Activated naive CD4-positive, alpha-beta T cell treated with anti-CD3 and anti-CD28 coated beads for 36 hours (primary cell): Measurements from ENCODE around the gene CRYBB1. TPM values are rescaled to one million over a fixed set of nuclear protein-coding genes. Genes with fewer than 3 reads are reported as not detected.

ENCODE experiments used
- CTCF ChIA-PET: fragments of 350-600 bp; sonication (Branson Sonifier 250); formaldehyde crosslinking; loops from one replicate; lab custom pipeline; 2021; ENCODE audit warnings: antibody characterized with exemption; lab: Charles Lee
- DNase-seq: peaks from one replicate; pipeline ENCODE4 v3.0.0-alpha.2; 2020
- H3K27ac Mint-ChIP-seq: one replicate; pipeline ENCODE4 v1.8.0; 2021; ENCODE audit warnings: mild to moderate bottlenecking, mixed read lengths
- H3K27me3 Mint-ChIP-seq: one replicate; pipeline ENCODE4 v1.8.0; 2021; ENCODE audit warnings: low read depth, mixed read lengths
- H3K36me3 Mint-ChIP-seq: one replicate; pipeline ENCODE4 v1.8.0; 2021; ENCODE audit warnings: low read depth, mixed read lengths
- H3K4me1 Mint-ChIP-seq: one replicate; pipeline ENCODE4 v1.8.0; 2021; ENCODE audit warnings: low read depth, mixed read lengths
- H3K4me3 Mint-ChIP-seq: one replicate; pipeline ENCODE4 v1.8.0; 2021; ENCODE audit warnings: mild to moderate bottlenecking, moderate library complexity, mixed read lengths
- H3K9me3 Mint-ChIP-seq: one replicate; pipeline ENCODE4 v1.8.0; 2021; ENCODE audit warnings: mixed read lengths
- intact Hi-C: fragments of 100-400 bp; cut with micrococcal nuclease; formaldehyde crosslinking; loops from one replicate; pipeline ENCODE4 v1.15.1; 2023
- total RNA-seq, 2 experiments: library from RNA; stranded (reverse); gene quantifications; one replicate each; pipeline ENCODE4 v1.2.3, GENCODE V29; 2021

The CRYBB1 gene
- total RNA-seq, 2 experiments from 2014 or later = not detected

DNA sequence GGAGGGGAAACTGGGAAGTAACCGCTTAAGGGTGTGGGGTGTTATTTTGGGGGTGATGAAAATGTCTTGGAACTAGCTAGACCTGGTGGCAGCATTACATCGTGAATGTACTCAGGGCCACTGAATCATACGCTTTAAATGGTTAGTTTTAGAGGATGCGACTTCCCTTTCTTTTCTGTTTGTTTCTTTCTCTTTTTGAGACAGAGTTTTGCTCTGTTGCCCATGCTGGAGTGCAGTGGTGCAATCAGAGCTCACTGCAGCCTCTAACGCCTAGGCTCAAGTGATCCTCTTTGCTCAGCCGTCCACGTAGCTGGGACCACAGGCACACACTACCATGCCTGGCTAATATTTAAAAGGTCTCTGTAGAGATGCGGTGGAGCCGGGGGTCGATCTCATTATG is 34.0 kb upstream of the CRYBB1 start:
- CTCF ChIA-PET = interaction anchor here (1.0 to 2.8 kb wide), 3 partner anchors 14 to 150 kb away, joined by 3 to 10 read pairs (median 5); no protein-coding TSS in a partner anchor
- Mint-ChIP-seq H3K27me3 (peaks cover 5% of the 10 kb centered on the region), H3K27ac (no peak overlapping the region), H3K4me3 (no peak overlapping the region), H3K36me3 (no peaks in the 10 kb centered on the region), H3K9me3 (no peaks in the 10 kb centered on the region), H3K4me1 (peaks cover 28% of the 10 kb centered on the region)
- intact Hi-C loops = no loop called here
- no peak for DNase-seq

DNA sequence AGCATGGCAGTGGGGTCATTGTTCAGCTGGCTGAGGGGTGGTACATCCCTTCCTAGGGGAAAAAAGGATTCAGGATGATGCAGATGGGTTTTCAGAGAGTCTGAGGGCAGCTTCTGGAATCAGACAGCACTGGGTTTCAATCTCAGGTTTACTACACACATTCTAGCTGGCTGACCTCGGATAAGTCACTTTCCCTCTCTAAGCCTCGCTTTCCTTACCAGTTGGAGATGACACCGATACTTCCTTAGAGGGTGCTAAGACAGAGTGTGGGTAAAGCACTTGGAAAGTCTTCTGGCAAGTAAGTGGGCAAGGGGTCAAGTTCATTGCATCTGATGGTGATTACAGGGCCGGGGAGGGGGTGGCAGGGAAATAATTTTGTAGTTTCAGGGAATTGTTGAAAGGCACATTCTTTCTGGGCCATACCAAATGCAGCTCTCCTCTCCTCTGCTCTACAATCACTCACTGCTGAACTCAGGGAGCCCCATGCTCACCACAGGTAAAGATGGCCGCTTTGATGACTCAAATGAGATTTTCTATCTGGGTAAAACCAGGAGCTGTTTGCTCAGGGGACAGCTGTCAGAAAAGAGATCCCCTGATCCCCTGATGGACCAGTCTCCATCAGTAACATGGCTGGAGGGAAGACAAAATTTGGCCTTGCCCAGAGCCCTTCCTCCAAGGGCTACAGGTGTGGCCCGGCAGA is 33.0 kb upstream of the CRYBB1 start:
- peaks cover 5% of the 10 kb centered on the region for H3K27me3 Mint-ChIP-seq
- H3K9me3 Mint-ChIP-seq = no peaks in the 10 kb centered on the region
- H3K4me1 Mint-ChIP-seq = peaks cover 28% of the 10 kb centered on the region
- peak; percentile 47 for DNase-seq
- H3K27ac Mint-ChIP-seq = no peak overlapping the region
- intact Hi-C loops = no loop called here
- no peaks in the 10 kb centered on the region for H3K36me3 Mint-ChIP-seq
- CTCF ChIA-PET = interaction anchor here (0.8 to 2.8 kb wide), 4 partner anchors 14 to 169 kb away, joined by 3 to 10 read pairs (median 4); no protein-coding TSS in a partner anchor
- no peak overlapping the region for H3K4me3 Mint-ChIP-seq

DNA sequence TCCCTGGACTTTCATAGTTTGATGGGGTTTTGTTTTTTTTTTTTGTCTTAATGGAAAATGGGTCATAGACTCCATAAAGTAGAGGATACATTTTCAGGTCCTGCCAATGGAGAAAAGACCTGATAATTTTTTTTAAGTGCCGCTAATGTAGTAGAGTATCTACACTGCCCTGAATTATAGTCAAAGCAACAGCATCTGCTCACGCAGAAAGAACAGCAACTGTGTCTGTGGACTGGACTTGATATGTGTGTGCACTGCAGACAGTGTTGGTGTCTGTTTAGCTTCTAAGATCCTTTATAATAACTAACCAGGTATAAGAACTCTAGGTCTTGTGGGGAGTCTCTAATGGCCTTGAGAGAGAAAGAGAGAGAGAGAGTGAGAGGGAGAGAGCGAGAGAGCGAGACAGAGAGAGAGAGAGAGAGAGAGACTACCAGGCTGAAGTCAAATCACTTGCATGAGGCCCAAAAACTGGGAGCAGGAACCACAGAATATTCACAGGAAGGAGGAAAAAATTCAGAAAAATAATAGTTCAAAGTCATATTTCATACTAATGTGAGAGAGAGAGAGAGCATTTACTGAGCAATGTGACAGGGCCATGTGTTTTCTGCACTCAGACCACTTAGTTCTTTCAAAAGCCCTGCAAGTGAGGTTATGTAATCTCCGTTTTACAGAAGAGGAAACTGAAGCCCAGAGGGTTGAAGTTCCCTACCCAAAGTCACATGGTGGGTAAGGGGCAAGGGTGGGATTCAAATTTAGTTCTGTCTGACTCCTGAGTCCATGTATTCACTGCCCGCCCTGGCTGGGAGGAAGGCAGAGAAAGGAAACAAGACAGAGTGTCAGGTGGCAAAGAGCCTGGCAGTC is 30.9 kb upstream of the CRYBB1 start:
- no peaks in the 10 kb centered on the region for H3K36me3 Mint-ChIP-seq
- no peak overlapping the region for H3K4me3 Mint-ChIP-seq
- intact Hi-C loops = no loop called here
- no peak for DNase-seq
- H3K4me1 Mint-ChIP-seq = peaks cover 45% of the 10 kb centered on the region
- no peaks in the 10 kb centered on the region for H3K9me3 Mint-ChIP-seq
- peaks cover 5% of the 10 kb centered on the region for H3K27me3 Mint-ChIP-seq
- H3K27ac Mint-ChIP-seq = peak overlapping the region; percentile 0
- CTCF ChIA-PET = no interaction called here

DNA sequence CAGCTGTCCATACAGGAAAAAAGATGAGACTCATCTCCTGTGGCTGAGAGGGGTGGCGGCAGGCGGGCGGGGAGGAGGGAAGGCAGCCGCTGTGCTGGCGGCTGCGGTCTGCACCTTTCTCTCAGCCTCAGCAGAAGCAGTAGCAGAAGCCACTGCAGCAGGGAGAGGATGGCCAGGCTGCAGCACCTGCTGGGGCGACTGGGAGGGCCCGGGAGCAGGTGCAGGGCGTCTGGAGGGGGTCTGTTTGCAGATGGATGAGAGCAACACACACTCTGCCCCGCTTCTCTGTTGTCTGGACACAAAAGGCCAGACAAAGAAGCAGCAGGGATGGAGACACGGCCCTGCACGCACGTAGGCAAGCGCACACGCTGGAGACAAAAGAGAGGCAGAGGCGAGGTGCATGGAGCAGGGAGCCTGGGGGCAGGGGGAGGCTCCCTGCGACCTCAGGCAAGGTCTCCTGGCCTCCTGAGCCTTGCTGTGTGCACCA is 30.2 kb upstream of the CRYBB1 start:
- H3K27me3 Mint-ChIP-seq = peaks cover 5% of the 10 kb centered on the region
- peaks cover 52% of the 10 kb centered on the region for H3K4me1 Mint-ChIP-seq
- intact Hi-C loops = no loop called here

DNA sequence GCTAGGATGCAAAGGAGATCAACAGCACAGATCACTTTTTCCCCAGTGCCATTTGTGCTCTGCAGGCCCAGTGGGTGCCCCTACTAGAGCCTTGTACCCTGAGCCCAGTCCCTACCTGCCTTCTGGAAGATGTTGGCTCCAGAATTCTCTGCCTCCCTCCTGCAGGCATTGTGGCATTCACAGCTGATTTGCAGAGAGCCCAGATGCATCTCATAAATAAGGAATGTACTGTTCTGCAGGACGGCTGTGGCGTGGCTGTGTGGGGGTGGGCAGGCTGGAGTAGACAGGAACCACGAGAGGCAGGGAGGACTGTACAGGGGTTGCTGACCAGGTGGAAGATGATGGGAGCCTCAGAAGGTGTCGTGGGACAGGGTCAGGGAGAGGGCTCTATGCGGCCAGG is 28.3 kb upstream of the CRYBB1 start:
- peaks cover 5% of the 10 kb centered on the region for H3K27me3 Mint-ChIP-seq
- DNase-seq = no peak
- intact Hi-C loops = no loop called here
- CTCF ChIA-PET = no interaction called here
- no peak overlapping the region for H3K27ac Mint-ChIP-seq
- H3K9me3 Mint-ChIP-seq = no peaks in the 10 kb centered on the region
- no peaks in the 10 kb centered on the region for H3K36me3 Mint-ChIP-seq
- H3K4me1 Mint-ChIP-seq = peaks cover 65% of the 10 kb centered on the region
- H3K4me3 Mint-ChIP-seq = no peak overlapping the region

More for the DNA sequence above, 30.2 kb upstream of the CRYBB1 start:
- H3K27ac Mint-ChIP-seq = no peak overlapping the region
- DNase-seq = peak; percentile 54
- no peaks in the 10 kb centered on the region for H3K9me3 Mint-ChIP-seq
- no peaks in the 10 kb centered on the region for H3K36me3 Mint-ChIP-seq
- CTCF ChIA-PET = no interaction called here
- H3K4me3 Mint-ChIP-seq = no peak overlapping the region

DNA sequence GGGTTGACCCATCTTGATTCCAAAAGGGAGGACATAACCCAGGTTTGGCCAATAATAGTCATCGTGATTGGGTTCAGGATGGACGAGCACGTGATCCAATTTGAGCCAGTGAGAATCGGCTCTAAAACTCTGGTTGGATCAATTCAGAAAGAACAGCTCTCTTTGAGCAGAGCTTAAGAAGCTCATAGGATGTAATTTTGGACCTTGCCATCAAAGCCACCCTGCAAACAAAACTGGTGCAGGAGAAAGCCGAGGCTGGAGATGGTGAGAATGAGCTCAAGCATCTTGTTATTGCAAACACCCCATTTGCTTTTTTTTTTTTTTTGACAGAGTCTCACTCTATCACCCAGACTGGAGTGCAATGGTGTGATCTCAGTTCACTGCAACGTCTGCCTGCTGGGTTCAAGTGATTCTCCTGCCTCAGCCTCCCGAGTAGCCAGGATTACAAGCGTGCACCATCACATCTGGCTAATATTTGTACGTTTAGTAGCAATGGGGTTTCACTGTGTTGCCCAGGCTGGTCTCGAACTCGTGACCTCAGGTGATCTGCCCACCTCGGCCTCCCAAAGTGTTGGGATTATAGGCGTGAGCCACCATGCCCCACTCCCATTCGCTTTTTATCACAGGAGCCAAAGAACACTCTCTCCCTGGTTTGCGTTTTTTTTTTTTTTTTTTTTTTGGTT is 25.7 kb upstream of the CRYBB1 start:
- Mint-ChIP-seq H3K4me3 (peak overlapping the region; percentile 60), H3K9me3 (no peaks in the 10 kb centered on the region), H3K4me1 (peaks cover 61% of the 10 kb centered on the region), H3K27ac (peak overlapping the region; percentile 95), H3K36me3 (no peaks in the 10 kb centered on the region), H3K27me3 (peaks cover 5% of the 10 kb centered on the region)
- CTCF ChIA-PET = interaction anchor here (0.6 to 1.4 kb wide), 8 partner anchors 17 to 207 kb away, joined by 3 to 7 read pairs (median 4); no protein-coding TSS in a partner anchor
- DNase-seq = peak; percentile 25
- intact Hi-C loops = loop anchor here (1.0 to 2.0 kb wide), 4 partner anchors 15 to 279 kb away; no protein-coding TSS in a partner anchor

DNA sequence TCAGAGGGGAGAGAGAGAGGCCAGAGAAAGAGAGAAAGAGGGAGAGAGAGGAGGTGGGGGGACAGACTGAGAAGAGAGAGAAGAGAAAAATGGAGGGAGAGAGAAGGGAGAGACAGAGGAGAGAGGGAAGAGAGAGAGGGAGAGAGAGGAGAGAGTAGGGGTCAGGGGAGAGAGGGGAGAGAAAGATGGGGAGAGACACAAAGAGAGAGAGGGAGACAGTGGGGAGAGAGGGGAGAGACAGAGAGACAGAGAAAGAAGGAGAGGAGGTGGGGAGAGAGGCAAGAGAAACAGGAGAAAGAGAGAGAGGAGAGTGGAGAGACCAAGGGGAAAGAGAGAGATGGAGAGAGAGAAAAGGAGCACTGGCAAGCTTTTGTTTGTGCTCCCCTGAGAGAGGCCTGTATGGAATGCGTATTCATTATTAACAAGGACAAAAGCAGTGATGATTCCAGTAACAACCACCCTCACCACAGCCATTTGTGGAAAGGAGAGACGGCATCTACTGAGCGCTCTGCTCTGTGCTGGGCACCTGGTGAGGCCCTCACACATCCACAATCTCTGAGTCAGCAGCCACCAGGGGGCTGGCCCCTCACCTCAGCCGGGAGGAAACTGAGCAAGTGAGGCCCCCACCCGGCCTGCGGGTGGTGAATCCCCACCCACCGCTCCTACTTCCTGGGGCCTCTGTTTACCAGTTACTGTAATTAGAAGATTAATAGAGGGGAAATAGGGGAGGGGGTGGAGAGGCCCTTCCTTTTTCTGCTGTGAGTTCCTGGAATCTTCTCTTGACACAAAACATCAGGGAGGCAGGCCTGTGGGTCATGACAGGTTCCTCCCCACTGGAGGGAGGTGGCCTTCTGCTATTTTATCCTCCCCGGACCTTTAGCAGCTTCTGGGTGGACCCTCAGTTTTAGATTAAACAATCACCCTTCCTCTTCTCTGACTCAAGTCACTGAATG is 24.9 kb upstream of the CRYBB1 start:
- peak overlapping the region; percentile 95 for H3K27ac Mint-ChIP-seq
- peaks cover 52% of the 10 kb centered on the region for H3K4me1 Mint-ChIP-seq
- peaks cover 8% of the 10 kb centered on the region for H3K27me3 Mint-ChIP-seq
- peak; percentile 96 for DNase-seq
- H3K36me3 Mint-ChIP-seq = no peaks in the 10 kb centered on the region
- no peaks in the 10 kb centered on the region for H3K9me3 Mint-ChIP-seq
- intact Hi-C loops = loop anchor here (1.0 to 2.0 kb wide), 6 partner anchors 16 to 278 kb away; partner anchors contain the start of gene TPST2
- CTCF ChIA-PET = interaction anchor here (0.6 to 1.5 kb wide), 13 partner anchors 14 to 276 kb away, joined by 3 to 6 read pairs (median 3); partner anchors contain the start of gene TPST2
- H3K4me3 Mint-ChIP-seq = peak overlapping the region; percentile 60

DNA sequence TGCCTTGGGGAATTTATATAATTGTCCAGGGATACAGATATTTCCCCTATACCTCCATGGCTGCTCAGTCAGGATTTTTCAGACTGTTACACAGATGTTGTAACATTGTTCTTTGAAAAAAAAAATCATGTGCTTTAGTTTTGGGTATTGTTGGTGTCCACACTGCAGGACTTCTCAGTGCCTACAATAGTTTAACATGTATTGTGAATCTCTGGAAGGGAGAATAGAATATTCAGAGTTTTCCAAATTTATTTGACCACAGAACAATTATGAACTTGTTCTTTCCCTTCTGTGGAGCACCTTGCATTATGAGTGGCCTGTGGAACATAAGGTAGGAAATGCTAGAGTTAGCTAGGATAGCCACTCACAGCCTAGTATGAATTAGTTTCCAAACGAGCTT is 18.5 kb upstream of the CRYBB1 start:
- H3K36me3 Mint-ChIP-seq = no peaks in the 10 kb centered on the region
- H3K4me1 Mint-ChIP-seq = peaks cover 5% of the 10 kb centered on the region
- H3K27ac Mint-ChIP-seq = no peak overlapping the region
- CTCF ChIA-PET = interaction anchor here (0.7 kb wide), 1 partner anchor 28 kb away, joined by 3 read pairs; no protein-coding TSS in a partner anchor
- no peak for DNase-seq
- no peaks in the 10 kb centered on the region for H3K9me3 Mint-ChIP-seq
- H3K4me3 Mint-ChIP-seq = no peak overlapping the region
- intact Hi-C loops = no loop called here
- H3K27me3 Mint-ChIP-seq = peaks cover 3% of the 10 kb centered on the region

DNA sequence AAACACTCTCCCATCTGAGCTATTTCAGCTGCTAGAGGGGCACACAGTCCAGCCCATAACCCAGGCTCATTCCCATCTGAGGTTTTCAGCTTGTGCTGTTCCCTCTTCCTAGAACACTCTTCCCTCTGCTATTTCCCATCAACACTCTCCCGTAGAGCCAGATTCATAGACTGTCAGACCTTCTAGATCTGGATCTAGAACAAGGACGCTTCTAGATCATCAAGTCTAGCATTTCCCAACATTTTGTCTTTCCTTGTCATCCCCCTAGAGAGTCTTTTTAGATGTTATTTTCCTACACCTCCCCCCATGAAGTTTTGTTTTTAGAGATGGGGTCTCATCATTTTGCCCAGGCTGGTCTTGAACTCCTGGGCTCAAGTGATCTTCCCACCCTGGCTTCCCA is 17.3 kb upstream of the CRYBB1 start:
- no peak for DNase-seq
- intact Hi-C loops = no loop called here
- Mint-ChIP-seq H3K27ac (no peak overlapping the region), H3K4me3 (no peak overlapping the region), H3K4me1 (peaks cover 4% of the 10 kb centered on the region), H3K36me3 (no peaks in the 10 kb centered on the region), H3K9me3 (peaks cover 3% of the 10 kb centered on the region), H3K27me3 (peaks cover 3% of the 10 kb centered on the region)
- CTCF ChIA-PET = no interaction called here

DNA sequence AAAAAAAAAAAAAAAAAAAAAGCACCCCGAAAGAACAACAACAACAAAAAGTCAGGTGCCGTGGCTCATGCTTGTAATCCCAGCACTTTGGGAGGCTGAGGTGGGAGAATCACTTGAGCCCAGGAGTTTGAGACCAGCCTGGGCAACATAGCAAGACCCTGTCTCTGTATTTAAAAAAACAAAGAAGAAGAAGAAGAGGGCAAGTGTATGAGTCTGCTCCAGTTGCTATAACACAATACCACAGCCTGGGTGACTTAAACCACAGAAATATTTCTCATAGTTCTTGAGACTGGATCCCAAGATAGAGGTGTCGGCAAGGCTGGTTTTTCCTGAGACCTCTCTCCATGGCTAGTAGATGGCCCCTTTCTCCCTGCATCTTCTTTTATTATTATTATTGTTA is 16.4 kb upstream of the CRYBB1 start:
- intact Hi-C loops = no loop called here
- Mint-ChIP-seq H3K27me3 (peaks cover 3% of the 10 kb centered on the region), H3K4me3 (no peak overlapping the region), H3K9me3 (peaks cover 3% of the 10 kb centered on the region), H3K27ac (no peak overlapping the region), H3K36me3 (no peaks in the 10 kb centered on the region), H3K4me1 (no peaks in the 10 kb centered on the region)
- no peak for DNase-seq
- CTCF ChIA-PET = no interaction called here
